B cell (primary cell): ENCODE results near the gene ELOF1. TPM values are rescaled to one million over a fixed set of nuclear protein-coding genes. Genes with fewer than 3 reads are reported as not detected.

Experiments used
- ATAC-seq: fragments of 200-7000 bp; cut with Tn5 transposase; one replicate; pipeline ENCODE4 v1.10.0; 2021; ENCODE audit warnings: low read depth, mild to moderate bottlenecking, moderate number of reproducible peaks, moderate library complexity
- CTCF ChIA-PET: fragments of 350-600 bp; sonication (Branson Sonifier 250); formaldehyde crosslinking; loops from one replicate; lab custom pipeline; 2021; ENCODE audit warnings: antibody characterized with exemption, inconsistent platforms; lab: Charles Lee
- POLR2A ChIA-PET: fragments of 350-600 bp; sonication (Branson Sonifier 250); formaldehyde crosslinking; loops from one replicate; lab custom pipeline; 2021; ENCODE audit warnings: antibody characterized with exemption; lab: Charles Lee
- DNase-seq: peaks from one replicate; pipeline ENCODE4 v3.0.0; 2013
- H2AFZ ChIP-seq: 2 replicates; pipeline ENCODE4 v1.6.1; 2012; ENCODE audit warnings: mild to moderate bottlenecking, low read depth, low read length; ENCODE audit not compliant: insufficient read depth, poor library complexity, severe bottlenecking
- H3K27ac ChIP-seq, 2 donors: 1 replicate in 1 of 2; 2 replicates in 1 of 2; pipeline ENCODE4 v1.5.1; 2012 to 2013; ENCODE audit warnings: low read length in 2 of 2, mild to moderate bottlenecking in 2 of 2, moderate library complexity in 1 of 2
- H3K27me3 ChIP-seq, 4 experiments: fragments of 200-600 bp in 1 of 4; sonication (generic) in 1 of 4; replicated peaks in 1 of 4; 1 replicate in 2 of 4; 2 replicates in 2 of 4; pipeline versions ENCODE4 v1.6.1 to v1.7.0; 2013 to 2016; ENCODE audit warnings: low read length in 3 of 4, mild to moderate bottlenecking in 2 of 4, mixed read lengths in 1 of 4, moderate library complexity in 1 of 4; ENCODE audit not compliant: insufficient read depth in 4 of 4, control insufficient read depth in 3 of 4; ENCODE audit errors: control extremely low read depth in 1 of 4
- H3K36me3 ChIP-seq, 2 experiments: replicated peaks in 1 of 2; 1 replicate in 1 of 2; 2 replicates in 1 of 2; pipeline versions ENCODE4 v1.6.1 to v1.7.1; 2013; ENCODE audit warnings: low read length in 1 of 2; ENCODE audit not compliant: insufficient read depth in 2 of 2, control insufficient read depth in 1 of 2; ENCODE audit errors: control extremely low read depth in 1 of 2, extremely low read depth in 1 of 2
- H3K4me1 ChIP-seq, 2 donors: fragments of 200-600 bp in 1 of 2; sonication (generic) in 1 of 2; 1 replicate in 1 of 2; 2 replicates in 1 of 2; pipeline versions ENCODE4 v1.5.1 to v1.6.1; 2013 to 2017; ENCODE audit warnings: low read length in 2 of 2; ENCODE audit not compliant: control insufficient read depth in 2 of 2, insufficient read depth in 2 of 2
- H3K4me2 ChIP-seq: replicated peaks from 2 replicates; pipeline ENCODE3; 2012; ENCODE audit warnings: mild to moderate bottlenecking, low read depth, low read length; ENCODE audit not compliant: poor library complexity, severe bottlenecking
- H3K4me3 ChIP-seq, 5 experiments: fragments of 200-600 bp in 1 of 5; sonication (generic) in 1 of 5; 1 replicate in 3 of 5; 2 replicates in 2 of 5; pipeline versions ENCODE4 v1.5.1 to v1.7.0; 2011 to 2016; ENCODE audit warnings: low read length in 4 of 5, mild to moderate bottlenecking in 4 of 5, low read depth in 2 of 5, control low read depth in 1 of 5, moderate library complexity in 1 of 5; ENCODE audit not compliant: insufficient read depth in 1 of 5; ENCODE audit errors: control extremely low read depth in 1 of 5, extremely low read depth in 1 of 5
- H3K79me2 ChIP-seq: fragments of 200-600 bp; sonication (generic); one replicate; pipeline ENCODE4 v1.6.0; 2016; ENCODE audit warnings: low read length; ENCODE audit not compliant: control insufficient read depth, insufficient read depth
- H3K9ac ChIP-seq: fragments of 200-600 bp; sonication (generic); 2 replicates; pipeline ENCODE4 v1.6.1; 2017; ENCODE audit warnings: mild to moderate bottlenecking, low read length, moderate library complexity
- H3K9me3 ChIP-seq, 3 donors: one replicate each; pipeline versions ENCODE4 v1.6.1 to v1.7.1; 2013; ENCODE audit warnings: low read length in 2 of 3; ENCODE audit not compliant: control insufficient read depth in 2 of 3, insufficient read depth in 1 of 3; ENCODE audit errors: control extremely low read depth in 1 of 3
- H4K20me1 ChIP-seq: 2 replicates; pipeline ENCODE4 v1.6.0; 2012; ENCODE audit warnings: mild to moderate bottlenecking, low read length; ENCODE audit not compliant: insufficient read depth, control insufficient read depth, poor library complexity, severe bottlenecking
- H3K27ac Mint-ChIP-seq: one replicate; pipeline ENCODE4 v1.8.0; 2021; ENCODE audit warnings: mixed read lengths
- H3K27me3 Mint-ChIP-seq: one replicate; pipeline ENCODE4 v1.8.0; 2021; ENCODE audit warnings: mixed read lengths
- H3K4me1 Mint-ChIP-seq: one replicate; pipeline ENCODE4 v1.8.0; 2021; ENCODE audit warnings: mixed read lengths
- H3K4me3 Mint-ChIP-seq: one replicate; pipeline ENCODE4 v1.8.0; 2021; ENCODE audit warnings: mixed read lengths
- H3K9me3 Mint-ChIP-seq: one replicate; pipeline ENCODE4 v1.8.0; 2022; ENCODE audit warnings: mixed read lengths; ENCODE audit not compliant: insufficient read depth
- CTCF ChIP-seq: fragments of 200-600 bp; IDR thresholded peaks from one replicate; pipeline ENCODE4 v1.8.0; 2022; ENCODE audit warnings: antibody characterized with exemption, mild to moderate bottlenecking
- EZH2 ChIP-seq: IDR thresholded peaks from 2 replicates; pipeline ENCODE4 v1.6.1; 2012; ENCODE audit warnings: borderline replicate concordance, low read depth, mild to moderate bottlenecking, moderate library complexity, low read length; ENCODE audit not compliant: insufficient read depth, poor library complexity, severe bottlenecking
- WGBS: methylation state at CpG from one replicate; pipeline ENCODE4 v1.1.5; 2013; ENCODE audit warnings: missing lambda C conversion rate; ENCODE audit not compliant: insufficient coverage; 5-methylcytosine and 5-hydroxymethylcytosine counted together
- intact Hi-C: fragments of 100-400 bp; cut with micrococcal nuclease; formaldehyde crosslinking; loops from one replicate; pipeline ENCODE4 v1.10.0; 2022
- polyA plus RNA-seq: library from polyadenylated mRNA; depleted of rRNA; stranded (reverse); fragments of >200 nt; gene quantifications from 2 replicates; pipeline ENCODE4 v1.2.3, GENCODE V29; 2012
- total RNA-seq, 2 donors: library from RNA; stranded (reverse); fragments of 120-200 nt in 1 of 2; gene quantifications; 1 replicate in 1 of 2; 2 replicates in 1 of 2; pipeline versions ENCODE4 v1.2.3 to v1.2.4, GENCODE V29; 2013 to 2022

The ELOF1 gene
- total and polyA plus RNA-seq, 2 donors (not counting 1 experiment from before 2014, with no cell fraction given), result 69.5 to 76.2 TPM

GRCh38 chr19:11535792-11536595 lies 23.0 kb downstream of the ELOF1 start:
- POLR2A ChIA-PET, result interaction anchor here (0.5 to 1.3 kb wide), 5 partner anchors 21 to 56 kb away, joined by 3 to 7 read pairs (median 3); partner anchors contain the start of genes ELOF1 and ZNF653
- 8% methylated on average over 41 of the region's 54 CpGs for WGBS
- TF ChIP-seq EZH2 (no peak), CTCF (peak; percentile 91)
- CTCF ChIA-PET, result interaction anchor here (0.6 to 2.9 kb wide), 13 partner anchors 13 to 154 kb away, joined by 3 to 22 read pairs (median 5); partner anchors contain the start of gene ELOF1
- peaks cover 24 to 33% of the 10 kb centered on the region in 2 donors for H3K4me1 ChIP-seq
- H3K27ac ChIP-seq, result peak overlapping the region; percentile 66 to 70
- peak overlapping the region; percentile 80 for H3K4me2 ChIP-seq
- H4K20me1 ChIP-seq, result no peaks in the 10 kb centered on the region
- Mint-ChIP-seq H3K4me1 (peaks cover 22% of the 10 kb centered on the region), H3K27ac (peak overlapping the region; percentile 71), H3K4me3 (peak overlapping the region; percentile 74), H3K9me3 (no peaks in the 10 kb centered on the region), H3K27me3 (peaks cover 13% of the 10 kb centered on the region)
- DNase-seq (peak; percentile 91), ATAC-seq (peak; percentile 90)
- H3K4me3 ChIP-seq, result peak overlapping the region in 4 of 5 experiments; percentile 17 to 59 (median 39)
- H3K36me3 ChIP-seq, result no peaks in the 10 kb centered on the region
- H3K27me3 ChIP-seq, result peaks cover 0 to 30% (median 12%) of the 10 kb centered on the region in 4 experiments
- H3K9me3 ChIP-seq, result no peaks in the 10 kb centered on the region
- intact Hi-C loops, result loop anchor here (1.0 kb wide), 2 partner anchors 23 to 51 kb away; partner anchors contain the start of gene ELOF1
- peak overlapping the region; percentile 84 for H2AFZ ChIP-seq
- H3K79me2 ChIP-seq, result no peaks in the 10 kb centered on the region
- H3K9ac ChIP-seq, result peak overlapping the region; percentile 56
